ENCODE results near the gene CALB2.

GRCh38 chr16:71423865-71424264 lies 65.3 kb downstream of the CALB2 start:
- TF ChIP-seq CTCF (IDR thresholded peaks at IDR 0.05): no peak
- no peak for TF ChIP-seq POLR2A (IDR thresholded peaks at IDR 0.05)

Measured in body of pancreas (tissue), 4 donors.